Urothelium cell line (cell line): ENCODE measurements around the gene ZMYM4.
"Not testable (repeated sequence)": the region's sequence is repeated elsewhere in the genome, so short reads cannot be mapped to it uniquely, and the experiment has no call there.

Experiments
- DNase-seq: peaks from one replicate; pipeline ENCODE4 v3.0.0; 2011; ENCODE audit warnings: low spot score, mixed read lengths
- FAIRE-seq: peaks from 2 replicates; lab custom pipeline; 2011; peaks lifted over from hg19 to GRCh38; lab: Jason Lieb, UNC

Gene ZMYM4

DNA sequence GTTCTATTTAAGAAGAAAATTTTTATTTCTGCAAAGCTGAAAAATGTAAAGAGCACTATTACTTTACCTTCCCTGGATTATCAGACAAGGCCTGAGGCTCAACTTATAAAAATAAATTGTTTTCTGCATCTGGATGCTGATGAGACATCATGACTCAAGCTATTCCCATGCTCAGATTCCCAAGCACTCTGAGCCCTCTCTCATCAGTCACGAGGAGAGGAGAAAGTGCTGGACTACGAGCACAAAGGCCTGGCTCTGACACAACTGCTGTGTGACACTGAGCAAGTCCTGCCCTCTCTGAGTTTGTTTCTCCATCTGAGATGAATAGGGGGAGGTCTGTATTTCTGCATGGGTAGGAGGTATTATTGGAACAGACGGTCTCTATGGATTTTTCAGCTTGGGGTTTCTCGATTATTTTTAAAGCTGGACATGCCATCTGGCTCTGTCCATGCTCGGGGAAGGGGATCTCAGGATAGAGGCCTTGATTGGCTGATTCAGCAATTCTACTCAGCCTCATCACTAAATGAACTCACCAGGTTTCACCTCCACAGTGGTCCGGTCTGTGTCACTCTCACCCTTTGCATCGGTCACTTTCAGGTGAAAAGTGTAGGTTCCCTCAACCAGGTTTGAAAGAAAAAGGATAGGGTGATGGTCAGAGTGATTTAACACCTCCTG is 181.0 kb downstream of the ZMYM4 start:
- no peak for DNase-seq
- FAIRE-seq = no peak

DNA sequence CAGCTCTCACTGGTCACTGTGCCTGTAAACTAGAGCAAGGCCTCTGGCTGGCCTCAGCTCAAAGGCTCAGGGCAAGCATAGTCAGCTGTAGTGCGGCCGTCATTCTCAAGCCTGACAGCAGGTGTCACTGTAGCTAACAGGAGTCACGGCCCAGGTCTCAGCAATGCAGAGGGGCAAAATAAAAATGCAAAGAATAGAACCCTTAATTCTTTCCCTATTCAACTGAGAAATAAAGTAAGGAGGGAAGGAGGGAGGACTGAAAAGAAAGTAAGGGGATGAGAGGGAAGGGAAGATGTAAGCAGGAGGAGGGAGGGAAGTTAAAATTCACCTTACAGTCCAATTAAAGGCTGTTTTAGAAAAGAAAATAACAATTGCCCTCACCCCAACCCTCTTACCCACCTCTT is 182.6 kb downstream of the ZMYM4 start:
- FAIRE-seq (peak; percentile 9), DNase-seq (peak; percentile 76)

DNA sequence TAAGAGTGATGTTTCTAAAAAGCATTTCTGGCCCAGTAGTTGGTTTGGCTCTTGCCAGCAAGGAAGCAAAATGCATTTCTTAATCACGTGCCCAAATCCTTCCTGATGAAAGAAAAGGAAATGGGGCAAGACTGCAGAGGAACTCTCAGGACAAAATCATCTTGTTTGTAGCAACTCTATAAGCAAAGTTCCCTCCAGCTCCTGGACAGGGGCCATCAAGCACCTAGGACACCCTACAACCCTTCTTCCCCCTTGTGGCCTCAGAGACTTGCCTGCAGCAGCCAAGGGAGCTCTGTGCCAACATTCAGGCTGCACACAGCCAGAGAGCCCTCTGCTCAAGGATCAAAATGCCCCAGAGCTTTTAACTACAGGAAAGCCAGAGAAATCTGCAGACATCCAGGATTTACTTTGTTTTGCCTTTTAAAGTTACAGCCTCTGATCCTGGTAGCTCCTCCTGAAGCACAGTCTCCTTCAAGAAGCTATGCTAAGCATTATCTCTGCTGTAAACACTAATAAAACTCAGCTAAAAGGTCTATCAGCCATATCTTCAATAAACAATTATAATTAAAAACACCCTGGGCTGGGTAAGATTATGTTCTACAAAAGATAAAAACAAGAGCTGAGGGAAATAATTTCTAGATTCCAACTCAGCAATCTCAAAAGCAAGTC is 183.7 kb downstream of the ZMYM4 start:
- DNase-seq = no peak
- no peak for FAIRE-seq

DNA sequence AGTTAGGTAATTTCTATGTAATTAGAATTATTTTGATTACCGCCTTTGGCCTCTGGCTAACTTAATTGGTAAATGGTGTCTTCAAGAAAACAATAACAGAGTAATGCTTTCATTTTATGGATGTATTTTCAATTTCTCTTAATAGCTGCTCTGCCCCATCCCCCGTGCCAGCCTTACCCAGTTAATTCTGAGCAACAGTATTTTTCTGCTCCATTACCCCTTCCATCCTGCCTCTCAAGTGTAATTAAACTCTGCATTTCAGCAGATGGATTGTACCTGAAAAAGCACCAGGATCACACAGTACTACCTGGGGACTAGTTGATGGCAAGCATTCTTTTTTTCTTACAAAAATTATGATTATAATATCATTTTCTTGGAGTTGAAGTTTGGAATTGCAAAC is 184.5 kb downstream of the ZMYM4 start:
- DNase-seq (no peak), FAIRE-seq (no peak)

DNA sequence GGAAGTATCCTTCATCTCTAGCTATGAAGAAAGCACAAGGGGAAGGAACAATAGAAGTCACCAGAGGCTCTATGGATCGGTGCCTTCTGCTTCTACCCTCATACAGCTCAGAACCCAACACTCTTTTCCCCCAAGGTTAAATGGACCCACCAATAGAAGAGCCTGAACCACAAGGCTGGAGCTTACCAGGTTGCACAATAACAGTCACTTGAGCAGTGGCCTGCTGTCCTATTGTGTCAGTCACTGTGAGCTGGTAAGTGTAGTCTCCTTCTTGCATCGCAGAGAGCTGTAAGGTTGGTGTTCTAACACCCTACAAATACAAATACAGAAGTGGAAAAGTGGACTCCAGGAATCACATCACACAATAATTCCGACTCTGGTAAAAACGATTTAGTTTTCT is 185.7 kb downstream of the ZMYM4 start:
- FAIRE-seq = no peak

DNA sequence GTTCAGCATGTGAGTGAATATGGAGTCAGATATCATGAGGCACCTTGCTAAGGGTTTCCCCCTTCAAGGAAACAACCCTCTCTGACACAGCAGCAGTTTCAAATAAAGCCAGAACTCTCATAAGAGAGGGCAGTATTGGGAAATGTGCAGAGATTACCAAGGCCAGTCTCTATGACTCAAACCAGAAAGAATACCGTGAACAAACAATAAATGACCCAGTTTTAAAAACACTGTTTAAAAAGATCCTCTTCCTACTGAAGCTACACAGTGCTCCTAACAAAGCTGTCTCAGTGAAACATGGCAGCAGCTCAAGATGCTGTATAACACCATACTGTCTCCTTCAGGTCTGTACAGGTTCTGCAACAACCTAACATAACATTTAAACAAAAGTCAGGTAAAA is 186.1 kb downstream of the ZMYM4 start:
- no peak for DNase-seq
- FAIRE-seq = no peak

More for the DNA sequence above, 185.7 kb downstream of the ZMYM4 start:
- DNase-seq = no peak

DNA sequence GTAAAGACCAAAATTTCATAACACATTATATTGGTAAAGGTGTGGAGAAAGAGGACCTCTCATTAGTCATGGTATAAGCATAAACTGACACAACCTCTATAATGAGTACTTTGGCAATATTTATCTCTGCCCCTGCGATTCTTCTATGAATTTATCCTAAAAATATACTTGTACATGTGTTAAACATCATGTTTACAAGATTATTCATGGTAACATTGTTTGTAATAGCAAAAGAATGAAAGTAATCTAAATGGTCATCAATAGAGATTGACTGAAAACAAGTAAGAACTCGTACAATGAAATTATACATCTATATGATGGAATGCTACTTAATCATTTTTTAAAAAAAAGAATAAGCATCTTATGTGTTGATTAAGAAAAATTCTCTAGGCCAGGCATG is 192.3 kb downstream of the ZMYM4 start:
- FAIRE-seq (no peak), DNase-seq (no peak)

DNA sequence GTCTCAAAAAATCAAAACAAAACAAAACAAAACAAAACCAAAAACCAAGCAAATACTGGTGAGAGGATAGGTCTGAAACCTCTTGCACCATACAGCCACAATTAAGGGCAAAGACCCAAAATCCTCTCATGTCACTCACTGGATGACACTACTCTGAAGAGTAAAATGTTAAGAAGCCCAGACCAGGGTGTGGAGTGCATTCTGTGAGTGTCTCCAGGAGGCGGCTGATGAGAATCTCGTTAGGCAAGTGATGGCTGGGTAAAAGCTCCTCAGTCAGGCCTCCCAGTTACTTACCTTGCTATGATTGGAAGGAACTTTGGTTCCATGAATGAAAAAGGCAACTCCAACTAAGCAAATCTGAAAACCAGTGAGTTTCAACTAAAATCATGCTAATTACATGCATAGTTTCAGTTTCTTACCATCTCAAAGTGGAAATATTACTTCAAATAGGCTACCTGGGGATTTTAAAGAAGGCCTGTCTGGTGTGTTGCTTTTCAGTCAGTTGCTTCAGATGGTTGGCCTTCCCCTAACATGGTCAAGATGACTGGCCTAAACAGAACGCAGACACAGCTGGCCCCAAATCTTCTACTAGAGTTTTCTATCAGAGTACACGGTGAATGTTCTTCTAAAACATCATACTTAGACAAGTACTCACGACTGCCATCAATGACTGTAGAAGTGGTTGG is 193.6 kb downstream of the ZMYM4 start:
- DNase-seq (no peak), FAIRE-seq (no peak)

DNA sequence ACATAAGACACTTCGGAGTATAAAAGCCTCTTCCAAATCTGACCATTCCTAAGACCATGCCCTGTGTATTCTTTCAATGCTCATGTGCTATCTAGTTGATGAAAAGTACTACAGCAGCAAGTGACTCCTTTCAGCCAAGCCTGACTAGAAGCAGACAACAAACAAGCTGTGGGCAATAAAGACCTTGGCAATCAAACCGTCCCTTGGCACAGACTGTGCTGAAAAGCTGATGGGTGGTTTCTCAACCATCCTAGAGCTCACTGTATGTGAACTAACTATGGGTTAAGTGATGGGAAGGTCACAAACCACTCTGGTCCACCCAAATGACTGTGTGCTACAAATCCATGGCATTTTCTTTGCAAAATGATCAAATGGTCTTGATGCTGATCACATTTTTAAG is 194.7 kb downstream of the ZMYM4 start:
- FAIRE-seq (no peak), DNase-seq (no peak)

DNA sequence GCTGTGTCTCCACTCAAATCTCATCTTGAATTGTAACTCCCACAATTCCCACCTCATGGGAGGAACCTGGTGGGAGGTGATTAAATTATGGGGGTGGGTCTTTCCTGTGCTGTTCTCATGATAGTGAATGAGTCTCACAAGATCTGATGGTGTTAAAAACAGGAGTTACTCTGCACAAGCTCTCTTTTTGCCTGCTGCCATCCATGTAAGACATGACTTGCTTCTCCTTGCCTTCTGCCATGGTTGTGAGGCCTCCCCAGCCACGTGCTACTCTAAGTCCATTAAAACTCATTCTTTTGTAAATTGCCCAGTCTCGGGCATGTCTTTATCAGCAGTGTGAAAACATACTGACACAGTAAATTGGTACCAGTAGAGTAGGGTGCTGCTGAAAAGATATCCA is 195.2 kb downstream of the ZMYM4 start:
- not testable (repeated sequence) for DNase-seq, FAIRE-seq

DNA sequence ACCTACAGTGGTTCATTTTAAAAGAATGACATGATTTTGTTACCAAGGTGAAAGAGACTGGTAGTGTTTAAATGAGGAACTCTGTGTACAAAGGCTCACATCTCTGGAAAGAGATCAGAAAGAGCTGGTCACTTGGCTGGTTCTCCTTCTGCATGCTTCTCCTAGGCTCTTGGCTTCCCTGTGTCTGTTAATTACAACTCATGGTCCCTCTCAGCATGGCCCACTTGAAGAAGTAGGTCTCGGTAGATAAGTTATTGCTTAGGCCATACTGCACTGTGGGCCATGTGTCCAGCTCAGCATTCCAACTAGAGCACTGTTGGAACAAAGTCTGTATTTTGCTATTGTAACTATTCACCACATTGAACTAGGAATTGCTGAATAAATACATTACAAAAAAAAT is 197.6 kb downstream of the ZMYM4 start:
- DNase-seq (no peak), FAIRE-seq (no peak)

DNA sequence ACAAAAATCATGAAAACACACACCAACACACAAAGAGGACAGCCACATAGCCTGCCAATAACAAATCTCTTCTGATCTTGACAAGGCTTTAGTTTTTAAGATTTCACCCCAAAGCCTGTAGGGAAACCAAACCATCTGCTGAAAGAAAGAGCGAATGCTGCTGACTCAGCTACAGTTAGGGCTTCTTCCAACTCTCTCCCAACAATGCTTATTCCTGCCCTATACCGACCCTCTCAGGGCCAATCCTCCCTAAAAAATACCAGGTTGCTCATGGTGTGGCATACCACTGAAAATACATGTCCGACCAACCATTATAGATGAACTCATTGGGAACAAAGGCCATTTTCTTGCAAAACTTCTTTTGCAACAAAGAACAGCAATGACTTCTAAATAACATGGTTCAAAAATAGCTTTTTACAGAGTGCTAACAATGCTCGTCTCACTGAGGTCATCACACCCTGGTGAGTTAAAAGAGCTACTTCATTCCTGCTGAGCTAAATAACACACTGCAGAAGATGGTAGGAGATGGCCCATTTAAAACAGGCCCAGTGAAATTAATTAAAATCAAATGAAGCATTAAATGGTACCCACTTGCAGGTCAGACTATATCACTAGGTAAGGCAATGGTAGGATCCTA is 202.6 kb downstream of the ZMYM4 start:
- FAIRE-seq (no peak), DNase-seq (no peak)
